PC-9 (cell line): ENCODE measurements around the gene MIF4GD. TPM values are rescaled to one million over a fixed set of nuclear protein-coding genes. Genes with fewer than 3 reads are reported as not detected.

Experiments
- BruUV-seq: library from RNA; stranded (reverse); fragments of 400-500 nt; replicated peaks from 2 replicates; lab custom pipeline; 2021; lab: Mats Ljungman, UMichigan
- CTCF ChIA-PET: fragments of 300-600 bp; sonication (Branson Sonifier 250); formaldehyde crosslinking; loops from one replicate; lab custom pipeline; 2022; ENCODE audit warnings: antibody characterized with exemption; lab: Charles Lee
- POLR2A ChIA-PET: fragments of 300-600 bp; sonication (Branson Sonifier 250); formaldehyde crosslinking; loops from one replicate; lab custom pipeline; 2022; ENCODE audit warnings: antibody characterized with exemption; ENCODE audit not compliant: unreplicated experiment; lab: Charles Lee
- DNase-seq, 2 experiments: peaks; one replicate each; pipeline versions ENCODE4 v3.0.0 to v3.0.0-alpha.2; 2015 to 2022; ENCODE audit warnings: mixed read lengths in 1 of 2
- H2AFZ ChIP-seq: fragments of 200-600 bp; sonication (generic); 2 replicates; pipeline ENCODE4 v1.8.1; 2017; ENCODE audit warnings: antibody characterized with exemption
- H3F3A ChIP-seq: fragments of 200-600 bp; sonication (generic); 2 replicates; pipeline ENCODE4 v1.8.1; 2017; ENCODE audit warnings: antibody characterized with exemption, mild to moderate bottlenecking, low read depth; ENCODE audit not compliant: insufficient read depth
- H3K27ac ChIP-seq: fragments of 200-600 bp; sonication (generic); 2 replicates; pipeline ENCODE4 v1.6.1; 2016; ENCODE audit warnings: mixed run types
- H3K27me3 ChIP-seq: fragments of 200-600 bp; sonication (generic); 2 replicates; pipeline ENCODE4 v1.6.1; 2016; ENCODE audit warnings: low read depth, mixed run types; ENCODE audit not compliant: insufficient read depth
- H3K36me3 ChIP-seq: fragments of 200-600 bp; sonication (generic); 2 replicates; pipeline ENCODE4 v1.6.1; 2016; ENCODE audit warnings: low read depth, mixed run types
- H3K4me1 ChIP-seq: fragments of 200-600 bp; sonication (generic); replicated peaks from 2 replicates; pipeline ENCODE4 v1.6.1; 2016; ENCODE audit warnings: mixed run types; ENCODE audit not compliant: insufficient read depth
- H3K4me2 ChIP-seq: fragments of 200-600 bp; sonication (generic); 2 replicates; pipeline ENCODE4 v1.6.1; 2017; ENCODE audit warnings: mixed run types
- H3K4me3 ChIP-seq: fragments of 200-600 bp; sonication (generic); 2 replicates; pipeline ENCODE4 v1.6.1; 2016; ENCODE audit warnings: mixed run types
- H3K79me2 ChIP-seq: fragments of 200-600 bp; sonication (generic); 2 replicates; pipeline ENCODE4 v1.6.1; 2017; ENCODE audit warnings: low read depth, mixed run types
- H3K9me2 ChIP-seq: fragments of 200-600 bp; sonication (generic); 2 replicates; pipeline ENCODE4 v1.8.1; 2017; ENCODE audit warnings: mild to moderate bottlenecking; ENCODE audit not compliant: insufficient read depth
- H3K9me3 ChIP-seq: fragments of 200-600 bp; sonication (generic); 2 replicates; pipeline ENCODE4 v1.8.1; 2016; ENCODE audit warnings: low read depth; ENCODE audit not compliant: insufficient read depth
- H4K20me1 ChIP-seq: fragments of 200-600 bp; sonication (generic); 2 replicates; pipeline ENCODE4 v1.8.1; 2017; ENCODE audit not compliant: insufficient read depth
- EZH2 ChIP-seq: fragments of 200-600 bp; sonication (generic); IDR thresholded peaks from 2 replicates; pipeline ENCODE4 v1.8.0; 2017; ENCODE audit warnings: antibody characterized with exemption, low read depth
- intact Hi-C: fragments of 100-400 bp; cut with micrococcal nuclease; formaldehyde crosslinking; loops from one replicate; pipeline ENCODE4 v1.10.0; 2022; ENCODE audit not compliant: unreplicated experiment
- total RNA-seq: library from RNA; stranded (reverse); gene quantifications from 2 replicates; pipeline ENCODE4 v1.2.3, GENCODE V29; 2021
- TF ChIP-seq, protein P1 (sequence below): fragments of 200-600 bp; sonication (generic); conservative IDR thresholded peaks from 2 replicates; pipeline ENCODE4 v1.6.1; 2017; ENCODE audit warnings: mixed run types, antibody characterized with exemption, mild to moderate bottlenecking, moderate library complexity

MIF4GD gene
- total RNA-seq, 1 experiment from 2014 or later, result 23.4 TPM

DNA sequence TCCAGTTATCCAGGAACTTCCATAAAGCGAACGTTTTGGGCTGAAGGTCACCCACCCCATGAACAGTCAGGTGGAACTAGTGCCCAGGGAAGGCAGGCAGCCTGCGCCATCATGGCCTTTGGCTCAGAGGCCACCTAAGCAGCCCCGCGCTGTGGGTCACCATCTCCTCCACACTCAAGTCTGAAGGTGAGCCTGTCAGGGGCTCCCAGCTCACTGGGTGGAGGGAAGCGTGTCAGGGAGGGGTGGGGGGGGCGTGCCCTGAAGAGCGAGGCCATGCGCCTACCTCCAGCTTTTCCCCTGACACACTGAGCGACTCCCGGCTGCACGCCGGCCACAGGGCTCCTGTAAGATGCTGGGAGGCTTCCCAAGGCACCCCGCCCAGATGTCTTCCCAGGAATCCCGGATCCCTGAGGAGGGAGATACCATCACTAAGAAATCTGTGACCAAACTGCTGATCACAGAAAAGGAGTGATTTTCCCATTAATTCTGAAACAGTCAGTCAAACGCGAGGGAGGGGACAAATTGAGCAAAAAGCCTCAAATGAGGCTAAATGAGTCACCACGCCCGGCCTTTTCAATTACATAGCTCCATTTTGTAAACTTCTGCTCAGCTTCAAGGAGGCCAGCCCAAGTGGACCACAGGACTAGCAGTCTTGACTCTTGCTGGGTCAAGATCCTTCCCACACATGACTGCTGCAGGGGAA, 44.7 kb upstream of the MIF4GD start:
- no peaks in the 10 kb centered on the region for H3K79me2 ChIP-seq
- H3K4me1 ChIP-seq, result no peaks in the 10 kb centered on the region
- CTCF ChIA-PET, result interaction anchor here (0.7 kb wide), 1 partner anchor 347 kb away, joined by 5 read pairs; no protein-coding TSS in a partner anchor
- no peak for DNase-seq
- H4K20me1 ChIP-seq, result no peaks in the 10 kb centered on the region
- POLR2A ChIA-PET, result no interaction called here
- intact Hi-C loops, result no loop called here
- H3K4me3 ChIP-seq, result no peak overlapping the region
- H3F3A ChIP-seq, result peaks cover 5% of the 10 kb centered on the region; the same call in 1 of the 2 replicates
- no peak overlapping the region for H3K4me2 ChIP-seq
- no peaks in the 10 kb centered on the region for H3K9me3 ChIP-seq
- no peaks in the 10 kb centered on the region for H3K36me3 ChIP-seq
- no peak overlapping the region for H2AFZ ChIP-seq
- no peak for TF ChIP-seq EZH2
- TF ChIP-seq, protein P1, sequence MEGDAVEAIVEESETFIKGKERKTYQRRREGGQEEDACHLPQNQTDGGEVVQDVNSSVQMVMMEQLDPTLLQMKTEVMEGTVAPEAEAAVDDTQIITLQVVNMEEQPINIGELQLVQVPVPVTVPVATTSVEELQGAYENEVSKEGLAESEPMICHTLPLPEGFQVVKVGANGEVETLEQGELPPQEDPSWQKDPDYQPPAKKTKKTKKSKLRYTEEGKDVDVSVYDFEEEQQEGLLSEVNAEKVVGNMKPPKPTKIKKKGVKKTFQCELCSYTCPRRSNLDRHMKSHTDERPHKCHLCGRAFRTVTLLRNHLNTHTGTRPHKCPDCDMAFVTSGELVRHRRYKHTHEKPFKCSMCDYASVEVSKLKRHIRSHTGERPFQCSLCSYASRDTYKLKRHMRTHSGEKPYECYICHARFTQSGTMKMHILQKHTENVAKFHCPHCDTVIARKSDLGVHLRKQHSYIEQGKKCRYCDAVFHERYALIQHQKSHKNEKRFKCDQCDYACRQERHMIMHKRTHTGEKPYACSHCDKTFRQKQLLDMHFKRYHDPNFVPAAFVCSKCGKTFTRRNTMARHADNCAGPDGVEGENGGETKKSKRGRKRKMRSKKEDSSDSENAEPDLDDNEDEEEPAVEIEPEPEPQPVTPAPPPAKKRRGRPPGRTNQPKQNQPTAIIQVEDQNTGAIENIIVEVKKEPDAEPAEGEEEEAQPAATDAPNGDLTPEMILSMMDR, result no peak
- no peaks in the 10 kb centered on the region for H3K9me2 ChIP-seq
- H3K27ac ChIP-seq, result no peak overlapping the region
- no peaks in the 10 kb centered on the region for H3K27me3 ChIP-seq
- BruUV-seq, result no TSS peak

DNA sequence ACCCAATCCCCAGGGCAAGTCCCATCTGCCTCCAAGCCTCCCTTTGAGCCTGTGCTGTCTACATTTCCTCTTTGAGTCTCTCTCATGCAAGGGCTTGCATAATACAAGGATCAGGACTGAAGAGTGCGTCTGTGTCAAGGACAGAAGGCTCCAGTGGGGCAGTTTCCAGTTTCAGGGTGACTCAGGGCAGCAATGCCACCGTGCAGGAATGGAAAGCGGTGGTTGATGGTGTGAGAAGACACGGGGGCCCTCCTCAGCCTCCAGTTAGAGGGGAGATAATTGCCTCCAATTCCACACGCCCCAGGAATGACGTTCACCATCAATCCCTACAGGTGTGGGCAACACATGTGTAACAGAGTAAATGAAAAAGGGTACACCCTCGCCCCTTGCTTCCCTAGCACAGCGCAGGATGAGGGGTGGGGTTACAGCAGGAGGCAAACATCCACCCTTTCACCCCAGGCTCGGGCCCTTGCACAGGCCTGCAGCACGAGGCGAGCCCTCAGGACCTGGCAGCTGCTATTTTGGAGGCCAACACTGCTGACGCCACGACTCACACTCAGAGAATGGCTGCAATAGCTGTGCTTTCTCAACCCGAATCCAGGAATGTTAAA, 43.0 kb upstream of the MIF4GD start:
- no peak overlapping the region for H3K27ac ChIP-seq
- ChIA-PET POLR2A (no interaction called here), CTCF (interaction anchor here (0.6 to 0.7 kb wide), 3 partner anchors 55 to 169 kb away, joined by 3 to 6 read pairs (median 5); no protein-coding TSS in a partner anchor)

More for the DNA sequence above, 43.0 kb upstream of the MIF4GD start:
- TF ChIP-seq EZH2, result no peak
- TF ChIP-seq, protein P1, result no peak
- BruUV-seq, result no TSS peak
- Histone ChIP-seq H3K9me2 (no peaks in the 10 kb centered on the region), H3K4me2 (no peak overlapping the region), H2AFZ (no peak overlapping the region), H3F3A (peaks cover 8% of the 10 kb centered on the region; the same call in 1 of the 2 replicates), H3K79me2 (no peaks in the 10 kb centered on the region), H3K4me3 (no peak overlapping the region), H3K27me3 (no peaks in the 10 kb centered on the region), H3K36me3 (no peaks in the 10 kb centered on the region), H4K20me1 (no peaks in the 10 kb centered on the region), H3K9me3 (no peaks in the 10 kb centered on the region), H3K4me1 (no peaks in the 10 kb centered on the region; the same call in 1 of the 2 replicates)
- no peak for DNase-seq
- intact Hi-C loops, result no loop called here
